ENCODE results near the gene ECM1. TPM values are rescaled to one million over a fixed set of nuclear protein-coding genes. Genes with fewer than 3 reads are reported as not detected.
A peak's percentile ranks its signal among the peaks of the same experiment; 100 is the strongest.

ECM1 gene
- total RNA-seq, 1 donor from 2014 or later = 2.8 TPM

GRCh38 chr1:150514260-150514659 is 6.4 kb downstream of the ECM1 start:
- H3K27me3 Mint-ChIP-seq (ENCODE audit: unreplicated experiment) = peaks cover 8% of the 10 kb centered on the region
- DNase-seq = no peak
- peak overlapping the region; percentile 28 for H3K27ac Mint-ChIP-seq (ENCODE audit: unreplicated experiment)
- H3K4me1 Mint-ChIP-seq (ENCODE audit: low read depth, unreplicated experiment) = peaks cover 29% of the 10 kb centered on the region
- TF ChIP-seq CTCF (IDR thresholded peaks at IDR 0.05; ENCODE audit: partially characterized antibody, unreplicated experiment) = no peak
- peaks cover 6% of the 10 kb centered on the region for H3K36me3 Mint-ChIP-seq (ENCODE audit: unreplicated experiment)
- peak overlapping the region; percentile 95 for H3K4me3 Mint-ChIP-seq (ENCODE audit: unreplicated experiment)
- H3K9me3 Mint-ChIP-seq (ENCODE audit: unreplicated experiment) = peaks cover 17% of the 10 kb centered on the region

GRCh38 chr1:150514913-150515327 is 7.0 kb downstream of the ECM1 start:
- H3K27me3 Mint-ChIP-seq (ENCODE audit: unreplicated experiment) = peaks cover 8% of the 10 kb centered on the region
- peak overlapping the region; percentile 95 for H3K4me3 Mint-ChIP-seq (ENCODE audit: unreplicated experiment)
- no peak for TF ChIP-seq CTCF (IDR thresholded peaks at IDR 0.05; ENCODE audit: partially characterized antibody, unreplicated experiment)
- peaks cover 29% of the 10 kb centered on the region for H3K4me1 Mint-ChIP-seq (ENCODE audit: low read depth, unreplicated experiment)
- H3K36me3 Mint-ChIP-seq (ENCODE audit: unreplicated experiment) = peaks cover 6% of the 10 kb centered on the region
- H3K9me3 Mint-ChIP-seq (ENCODE audit: unreplicated experiment) = peaks cover 17% of the 10 kb centered on the region
- peak overlapping the region; percentile 90 for H3K27ac Mint-ChIP-seq (ENCODE audit: unreplicated experiment)
- no peak for DNase-seq

GRCh38 chr1:150515328-150516049 is 7.6 kb downstream of the ECM1 start, which contains the start of gene FALEC:
TSS of gene FALEC (plus strand) at chr1:150515752.
- peak; percentile 24 for TF ChIP-seq CTCF (IDR thresholded peaks at IDR 0.05; ENCODE audit: partially characterized antibody, unreplicated experiment)
- Mint-ChIP-seq H3K27ac (ENCODE audit: unreplicated experiment) (peak within 1 kb of the TSS; percentile 90), H3K4me3 (ENCODE audit: unreplicated experiment) (peak within 1 kb of the TSS; percentile 95), H3K4me1 (ENCODE audit: low read depth, unreplicated experiment) (peaks cover 25% of the 10 kb centered on the region), H3K27me3 (ENCODE audit: unreplicated experiment) (peaks cover 8% of the 10 kb centered on the region), H3K9me3 (ENCODE audit: unreplicated experiment) (peaks cover 17% of the 10 kb centered on the region), H3K36me3 (ENCODE audit: unreplicated experiment) (peaks cover 6% of the 10 kb centered on the region)
- peak; percentile 98 for DNase-seq

GRCh38 chr1:150516050-150516591 is 8.2 kb downstream of the ECM1 start:
- H3K36me3 Mint-ChIP-seq (ENCODE audit: unreplicated experiment) = peaks cover 6% of the 10 kb centered on the region
- peaks cover 8% of the 10 kb centered on the region for H3K27me3 Mint-ChIP-seq (ENCODE audit: unreplicated experiment)
- H3K4me3 Mint-ChIP-seq (ENCODE audit: unreplicated experiment) = peak overlapping the region; percentile 87
- peaks cover 17% of the 10 kb centered on the region for H3K9me3 Mint-ChIP-seq (ENCODE audit: unreplicated experiment)
- peaks cover 23% of the 10 kb centered on the region for H3K4me1 Mint-ChIP-seq (ENCODE audit: low read depth, unreplicated experiment)
- peak overlapping the region; percentile 79 for H3K27ac Mint-ChIP-seq (ENCODE audit: unreplicated experiment)
- DNase-seq = no peak
- no peak for TF ChIP-seq CTCF (IDR thresholded peaks at IDR 0.05; ENCODE audit: partially characterized antibody, unreplicated experiment)

GRCh38 chr1:150516616-150517015 is 8.7 kb downstream of the ECM1 start:
- peak overlapping the region; percentile 79 for H3K27ac Mint-ChIP-seq (ENCODE audit: unreplicated experiment)
- peak overlapping the region; percentile 87 for H3K4me3 Mint-ChIP-seq (ENCODE audit: unreplicated experiment)
- H3K9me3 Mint-ChIP-seq (ENCODE audit: unreplicated experiment) = peaks cover 16% of the 10 kb centered on the region
- no peak for DNase-seq
- peaks cover 6% of the 10 kb centered on the region for H3K36me3 Mint-ChIP-seq (ENCODE audit: unreplicated experiment)
- peaks cover 8% of the 10 kb centered on the region for H3K27me3 Mint-ChIP-seq (ENCODE audit: unreplicated experiment)
- no peak for TF ChIP-seq CTCF (IDR thresholded peaks at IDR 0.05; ENCODE audit: partially characterized antibody, unreplicated experiment)
- peaks cover 23% of the 10 kb centered on the region for H3K4me1 Mint-ChIP-seq (ENCODE audit: low read depth, unreplicated experiment)

Data from glutamatergic neuron (in vitro differentiated cells).